HG02884 (cell line): ENCODE measurements around the gene DKK2.

ENCODE experiments used
- ATAC-seq: cut with Tn5 transposase; IDR thresholded peaks from one replicate; pipeline ENCODE4 v1.9.1; 2021; ENCODE audit warnings: mild to moderate bottlenecking, moderate library complexity; ENCODE audit not compliant: unreplicated experiment

Gene DKK2

GRCh38 chr4:107017443-107018343, 18.4 kb downstream of the DKK2 start:
- ATAC-seq, result no peak

- no peak for ATAC-seq
Observed at GRCh38 chr4:107011312-107011711, 24.8 kb downstream of the DKK2 start.

GRCh38 chr4:107009196-107009968, 26.7 kb downstream of the DKK2 start:
- no peak for ATAC-seq

GRCh38 chr4:107008115-107008514, 28.0 kb downstream of the DKK2 start:
- no peak for ATAC-seq

- ATAC-seq, result no peak
Observed at GRCh38 chr4:107006218-107006617, 29.9 kb downstream of the DKK2 start.

GRCh38 chr4:106996490-106996889, 39.6 kb downstream of the DKK2 start:
- no peak for ATAC-seq

- no peak for ATAC-seq
Observed at GRCh38 chr4:106993827-106994226, 42.3 kb downstream of the DKK2 start.

- no peak for ATAC-seq
Observed at GRCh38 chr4:106987311-106987710, 48.8 kb downstream of the DKK2 start.

- ATAC-seq, result no peak
Observed at GRCh38 chr4:106986486-106986885, 49.6 kb downstream of the DKK2 start.

GRCh38 chr4:106985830-106986229, 50.3 kb downstream of the DKK2 start:
- no peak for ATAC-seq

- ATAC-seq, result no peak
Observed at GRCh38 chr4:106982711-106983211, 53.4 kb downstream of the DKK2 start.

GRCh38 chr4:106981431-106981830, 54.7 kb downstream of the DKK2 start:
- ATAC-seq, result no peak

- ATAC-seq, result no peak
Observed at GRCh38 chr4:106979476-106979875, 56.6 kb downstream of the DKK2 start.

GRCh38 chr4:106978046-106978774, 57.9 kb downstream of the DKK2 start:
- no peak for ATAC-seq

- no peak for ATAC-seq
Observed at GRCh38 chr4:106971636-106972035, 64.5 kb downstream of the DKK2 start.

GRCh38 chr4:106967892-106968291, 68.2 kb downstream of the DKK2 start:
- no peak for ATAC-seq

- no peak for ATAC-seq
Observed at GRCh38 chr4:106953036-106953705, 82.9 kb downstream of the DKK2 start.

GRCh38 chr4:106951891-106952290, 84.2 kb downstream of the DKK2 start:
- no peak for ATAC-seq

GRCh38 chr4:106941841-106942240, 94.3 kb downstream of the DKK2 start:
- no peak for ATAC-seq

- no peak for ATAC-seq
Observed at GRCh38 chr4:106930522-106930921, 105.6 kb downstream of the DKK2 start.

- no peak for ATAC-seq
Observed at GRCh38 chr4:106929248-106929647, 106.9 kb downstream of the DKK2 start.
